Lower leg skin (tissue), 3 donors: ENCODE results near the gene GSTT2B.
"Not testable (repeated sequence)": the region's sequence is repeated elsewhere in the genome, so short reads cannot be mapped to it uniquely, and the experiment has no call there.

Source experiments
- CTCF ChIP-seq, 3 donors: fragments of 450-650 bp; IDR thresholded peaks; one replicate each; pipeline ENCODE4 v1.5.1; 2016; ENCODE audit warnings: antibody characterized with exemption in 3 of 3, mild to moderate bottlenecking in 3 of 3, moderate library complexity in 2 of 3
- POLR2A ChIP-seq, 2 donors: fragments of 450-650 bp; IDR thresholded peaks; one replicate each; pipeline ENCODE4 v1.6.1; 2016 to 2017; ENCODE audit warnings: antibody characterized with exemption in 2 of 2, mild to moderate bottlenecking in 1 of 2, moderate library complexity in 1 of 2

GRCh38 chr22:23952794-23953405, 8.1 kb downstream of the GSTT2B start:
- TF ChIP-seq CTCF, POLR2A (IDR thresholded peaks at IDR 0.05): not testable (repeated sequence)
